Hepatocyte (in vitro differentiated cells): ENCODE data around the gene AKNAD1.

ENCODE experiments used
- EZH2 ChIP-seq: fragments of 200-600 bp; sonication (generic); IDR thresholded peaks from 2 replicates; pipeline ENCODE4 v1.6.1; 2016; ENCODE audit warnings: antibody characterized with exemption, mild to moderate bottlenecking, borderline replicate concordance
- EZH2phosphoT487 ChIP-seq: fragments of 200-600 bp; sonication (generic); IDR thresholded peaks from one replicate; pipeline ENCODE4 v1.6.1; 2018; ENCODE audit warnings: antibody characterized with exemption, mild to moderate bottlenecking, low read depth, moderate library complexity; ENCODE audit not compliant: unreplicated experiment, severe bottlenecking
- TF ChIP-seq, protein P1 (sequence below): fragments of 200-600 bp; sonication (generic); IDR thresholded peaks from 2 replicates; pipeline ENCODE4 v1.5.1; 2016; ENCODE audit warnings: antibody characterized with exemption, mild to moderate bottlenecking; ENCODE audit not compliant: poor library complexity

DNA sequence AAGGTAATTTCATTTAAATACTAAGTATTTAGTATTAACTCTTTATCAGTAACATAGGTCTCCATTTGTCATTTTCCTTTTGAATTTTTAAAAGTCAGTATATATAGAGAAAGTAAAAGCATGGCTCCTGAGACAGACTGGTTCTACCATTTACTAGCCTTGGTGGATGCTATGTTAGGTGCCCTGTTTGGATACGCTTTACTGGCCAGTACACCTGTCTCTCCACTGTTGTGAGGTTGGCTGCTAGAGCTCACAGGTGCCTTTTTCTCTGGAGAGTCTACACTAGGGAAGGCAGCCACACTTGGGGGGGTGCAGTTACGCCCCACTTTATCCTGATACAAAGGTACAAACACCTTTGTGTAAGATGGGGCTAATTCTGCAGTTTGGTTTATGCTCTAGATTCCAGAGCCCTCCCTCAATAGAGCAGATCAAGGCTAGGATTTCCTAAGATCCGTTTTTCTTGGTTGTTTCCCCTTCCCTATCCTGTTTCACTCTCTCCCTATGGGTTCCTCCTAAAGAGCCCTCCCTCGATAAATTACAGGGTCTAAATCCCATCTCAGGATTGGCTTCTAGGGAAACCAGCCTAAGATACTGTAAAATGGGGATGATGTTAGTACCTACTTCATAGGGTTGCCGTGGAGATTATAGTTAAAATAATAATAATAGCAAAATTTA lies 14.3 kb upstream of the AKNAD1 start:
- TF ChIP-seq, protein P1, sequence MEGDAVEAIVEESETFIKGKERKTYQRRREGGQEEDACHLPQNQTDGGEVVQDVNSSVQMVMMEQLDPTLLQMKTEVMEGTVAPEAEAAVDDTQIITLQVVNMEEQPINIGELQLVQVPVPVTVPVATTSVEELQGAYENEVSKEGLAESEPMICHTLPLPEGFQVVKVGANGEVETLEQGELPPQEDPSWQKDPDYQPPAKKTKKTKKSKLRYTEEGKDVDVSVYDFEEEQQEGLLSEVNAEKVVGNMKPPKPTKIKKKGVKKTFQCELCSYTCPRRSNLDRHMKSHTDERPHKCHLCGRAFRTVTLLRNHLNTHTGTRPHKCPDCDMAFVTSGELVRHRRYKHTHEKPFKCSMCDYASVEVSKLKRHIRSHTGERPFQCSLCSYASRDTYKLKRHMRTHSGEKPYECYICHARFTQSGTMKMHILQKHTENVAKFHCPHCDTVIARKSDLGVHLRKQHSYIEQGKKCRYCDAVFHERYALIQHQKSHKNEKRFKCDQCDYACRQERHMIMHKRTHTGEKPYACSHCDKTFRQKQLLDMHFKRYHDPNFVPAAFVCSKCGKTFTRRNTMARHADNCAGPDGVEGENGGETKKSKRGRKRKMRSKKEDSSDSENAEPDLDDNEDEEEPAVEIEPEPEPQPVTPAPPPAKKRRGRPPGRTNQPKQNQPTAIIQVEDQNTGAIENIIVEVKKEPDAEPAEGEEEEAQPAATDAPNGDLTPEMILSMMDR = no peak
- TF ChIP-seq EZH2 (no peak), EZH2phosphoT487 (no peak)
